Motor neuron (in vitro differentiated cells): ENCODE results near the gene PAQR7. TPM values are rescaled to one million over a fixed set of nuclear protein-coding genes. Genes with fewer than 3 reads are reported as not detected.

ENCODE experiments used
- ATAC-seq, 8 experiments: fragments of 200-7000 bp; cut with Tn5 transposase; replicated peaks in 6 of 8; 2 replicates each; pipeline ENCODE4 v1.8.0; 2021; ENCODE audit warnings: mild to moderate bottlenecking in 8 of 8, moderate library complexity in 8 of 8
- H3K27ac ChIP-seq, 2 donors: fragments of 250-450 bp; sonication (Bioruptor Pico); 2 replicates each; pipeline ENCODE4 v1.9.0; 2021; ENCODE audit warnings: antibody characterized with exemption in 2 of 2, mild to moderate bottlenecking in 2 of 2, moderate library complexity in 1 of 2
- H3K4me1 ChIP-seq, 2 donors: fragments of 250-450 bp; sonication (Bioruptor Pico); replicated peaks in 1 of 2; 2 replicates each; pipeline ENCODE4 v1.6.1; 2021; ENCODE audit warnings: antibody characterized with exemption in 2 of 2, mild to moderate bottlenecking in 2 of 2, moderate library complexity in 1 of 2
- H3K4me3 ChIP-seq, 5 donors: fragments of 250-450 bp; sonication (Bioruptor Pico); 2 replicates each; pipeline ENCODE4 v1.9.0; 2021; ENCODE audit warnings: antibody characterized with exemption in 5 of 5, mild to moderate bottlenecking in 5 of 5, moderate library complexity in 4 of 5
- WGBS, 10 experiments: fragments of 450-650 bp; shearing (Covaris generic); methylation state at CpG; one replicate each; pipeline ENCODE4 v1.0.0; 2022; 5-methylcytosine and 5-hydroxymethylcytosine counted together
- in situ Hi-C, 9 experiments: fragments of 400-800 bp; cut with MboI; loops; one replicate each; pipeline ENCODE4 v1.15.0; 2021; ENCODE audit warnings: low sequenced_read_pairs in 9 of 9, low pct_unique_long_range_greater_than_20kb in 2 of 9; ENCODE audit not compliant: unreplicated experiment in 9 of 9
- total RNA-seq, 8 experiments: library from RNA; unstranded; fragments of 300-600 nt; gene quantifications; 2 replicates each; pipeline versions ENCODE4 v1.2.3 to v1.2.4, GENCODE V29; 2022

PAQR7 gene
- total RNA-seq, 8 experiments from 2014 or later: 8.9 to 14.5 (median 12.2) TPM

DNA sequence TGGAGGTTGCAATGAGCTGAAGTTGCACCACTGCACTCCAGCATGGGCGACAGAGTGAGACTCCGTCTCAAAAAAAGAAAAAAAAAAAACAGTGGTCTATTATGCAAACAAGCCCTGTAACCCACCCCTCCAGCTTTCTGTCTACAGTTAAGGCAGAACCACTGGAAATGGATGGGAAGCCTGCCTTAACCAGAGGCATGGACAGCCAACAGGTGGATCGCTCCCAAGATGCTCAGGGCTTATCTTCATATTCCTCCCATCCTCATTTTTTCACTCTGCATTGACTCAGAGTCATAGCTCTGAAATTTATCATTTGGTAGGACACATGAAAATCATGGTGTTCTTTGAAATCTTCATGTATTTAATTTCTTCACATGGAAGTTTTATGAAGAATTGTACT lies 47.0 kb downstream of the PAQR7 start:
- Histone ChIP-seq H3K4me1 (no peaks in the 10 kb centered on the region), H3K27ac (no peak overlapping the region), H3K4me3 (no peak overlapping the region)
- in situ Hi-C loops: no loop called here
- 67 to 100% (median 90%) methylated on average over 1 to 2 of the region's 3 CpGs; no CpG with 5 or more reads in 4 of the 10 experiments for WGBS, 10 experiments
- ATAC-seq: no peak

DNA sequence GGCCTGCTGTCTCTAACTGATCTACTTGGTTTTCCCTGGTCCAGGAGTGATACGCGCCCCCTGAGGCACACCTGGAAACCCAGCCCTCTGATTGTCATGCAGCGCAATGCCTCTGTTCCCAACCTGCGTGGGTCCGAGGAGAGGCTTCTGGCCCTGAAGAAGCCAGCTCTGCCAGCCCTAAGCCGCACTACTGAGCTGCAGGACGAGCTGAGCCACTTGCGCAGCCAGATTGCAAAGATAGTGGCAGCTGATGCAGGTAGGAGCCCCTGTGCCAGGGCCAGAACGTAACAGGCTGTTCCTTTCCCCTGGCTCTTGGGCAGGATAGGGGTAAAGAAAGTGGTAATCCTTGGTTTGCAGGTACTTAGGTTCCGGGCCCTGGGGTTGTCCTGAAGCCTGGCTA lies 48.9 kb downstream of the PAQR7 start:
- WGBS, 10 experiments: 94 to 100% (median 100%) methylated on average over 1 to 10 of the region's 10 CpGs; no CpG with 5 or more reads in 5 of the 10 experiments
- H3K4me1 ChIP-seq: peaks cover 2% of the 10 kb centered on the region in 2 donors
- H3K27ac ChIP-seq: no peak overlapping the region
- H3K4me3 ChIP-seq: no peak overlapping the region
- ATAC-seq: no peak
- in situ Hi-C loops: no loop called here

DNA sequence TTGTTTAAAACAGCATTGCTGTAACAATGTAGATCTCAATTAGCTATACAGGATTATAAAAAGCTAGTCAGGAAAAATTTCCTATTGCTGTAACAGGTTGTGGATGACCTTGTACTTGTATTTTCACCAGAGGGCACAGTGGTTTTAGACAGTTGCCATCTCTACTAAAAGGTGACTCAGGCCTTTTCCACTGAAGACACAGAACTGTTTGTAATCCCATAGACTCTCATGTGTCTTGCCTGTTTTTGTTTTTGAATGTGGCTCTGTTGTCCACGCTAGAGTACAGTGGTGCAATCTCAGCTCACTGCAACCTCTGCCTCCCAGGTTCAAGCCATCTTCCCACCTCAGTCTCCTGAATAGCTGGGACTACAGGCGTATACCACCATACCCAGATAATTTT lies 49.9 kb downstream of the PAQR7 start:
- WGBS, 10 experiments: 60 to 100% (median 90%) methylated on average over 1 to 2 of the region's 2 CpGs; no CpG with 5 or more reads in 4 of the 10 experiments
- H3K4me3 ChIP-seq: no peak overlapping the region
- peaks cover 8% of the 10 kb centered on the region in 2 donors for H3K4me1 ChIP-seq
- no peak overlapping the region for H3K27ac ChIP-seq
- in situ Hi-C loops: no loop called here
- ATAC-seq: no peak

DNA sequence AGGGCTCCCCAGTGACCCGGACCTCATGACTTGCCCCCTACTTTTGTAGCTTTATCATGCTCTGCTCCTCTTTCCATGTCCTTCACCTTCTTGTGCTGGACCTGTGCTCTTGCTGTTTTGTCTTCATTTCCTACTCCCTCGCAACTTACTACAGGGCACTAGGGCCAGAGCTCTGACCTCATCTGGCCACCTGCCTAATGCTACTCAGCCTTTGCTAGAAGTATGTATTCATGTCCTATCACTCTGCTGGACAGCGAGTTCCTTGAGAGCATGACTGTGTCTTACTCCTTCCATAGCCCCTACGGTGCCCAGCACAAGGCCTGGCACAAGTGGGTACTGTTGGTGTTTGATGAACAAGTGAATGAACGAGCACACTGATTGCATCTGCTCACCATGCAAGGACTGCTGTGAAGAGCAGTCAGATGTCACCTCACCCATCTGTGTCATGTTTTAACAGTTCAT lies 53.8 kb downstream of the PAQR7 start:
- 54 to 89% (median 78%) methylated on average over 1 to 5 of the region's 5 CpGs; no CpG with 5 or more reads in 2 of the 10 experiments for WGBS, 10 experiments
- no peak overlapping the region for H3K27ac ChIP-seq
- H3K4me1 ChIP-seq: peaks cover 14 to 16% of the 10 kb centered on the region in 2 donors
- peak overlapping the region in 2 of 5 donors; percentile 62 to 64 for H3K4me3 ChIP-seq
- in situ Hi-C loops: loop anchor here in 4 of 9 experiments (25.0 kb wide), 2 partner anchors 209 to 584 kb away; partner anchors contain the start of genes MAN1C1 (in 2 of the 4), RSRP1 (in 2 of the 4) and SYF2 (in 2 of the 4)
- no peak for ATAC-seq

DNA sequence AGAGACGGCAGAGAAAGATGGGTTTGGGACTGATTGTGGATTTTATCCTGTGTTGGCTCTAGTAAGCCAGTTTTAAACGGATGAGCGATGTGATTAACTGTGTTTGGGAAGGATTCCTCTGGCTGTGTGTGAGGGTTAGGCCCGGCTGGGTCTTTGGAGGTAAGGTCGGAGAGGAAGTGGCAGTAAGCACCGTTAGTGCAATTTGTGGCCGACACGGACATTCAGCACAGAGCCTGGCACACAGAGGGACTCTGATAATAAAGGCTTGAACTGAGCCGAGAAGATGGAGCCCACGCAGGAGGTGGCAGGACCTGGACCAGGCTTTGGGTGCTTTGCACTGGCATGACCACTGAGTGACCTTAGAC lies 54.4 kb downstream of the PAQR7 start:
- H3K4me1 ChIP-seq: peaks cover 14 to 16% of the 10 kb centered on the region in 2 donors
- peak overlapping the region; percentile 85 to 90 for H3K27ac ChIP-seq
- in situ Hi-C loops: loop anchor here in 4 of 9 experiments (25.0 kb wide), 2 partner anchors 209 to 584 kb away; partner anchors contain the start of genes MAN1C1 (in 2 of the 4), RSRP1 (in 2 of the 4) and SYF2 (in 2 of the 4)
- peak overlapping the region; percentile 62 to 99 (median 64) for H3K4me3 ChIP-seq
- ATAC-seq: no peak
- 11 to 61% (median 22%) methylated on average over 1 to 10 of the region's 10 CpGs; no CpG with 5 or more reads in 2 of the 10 experiments for WGBS, 10 experiments

DNA sequence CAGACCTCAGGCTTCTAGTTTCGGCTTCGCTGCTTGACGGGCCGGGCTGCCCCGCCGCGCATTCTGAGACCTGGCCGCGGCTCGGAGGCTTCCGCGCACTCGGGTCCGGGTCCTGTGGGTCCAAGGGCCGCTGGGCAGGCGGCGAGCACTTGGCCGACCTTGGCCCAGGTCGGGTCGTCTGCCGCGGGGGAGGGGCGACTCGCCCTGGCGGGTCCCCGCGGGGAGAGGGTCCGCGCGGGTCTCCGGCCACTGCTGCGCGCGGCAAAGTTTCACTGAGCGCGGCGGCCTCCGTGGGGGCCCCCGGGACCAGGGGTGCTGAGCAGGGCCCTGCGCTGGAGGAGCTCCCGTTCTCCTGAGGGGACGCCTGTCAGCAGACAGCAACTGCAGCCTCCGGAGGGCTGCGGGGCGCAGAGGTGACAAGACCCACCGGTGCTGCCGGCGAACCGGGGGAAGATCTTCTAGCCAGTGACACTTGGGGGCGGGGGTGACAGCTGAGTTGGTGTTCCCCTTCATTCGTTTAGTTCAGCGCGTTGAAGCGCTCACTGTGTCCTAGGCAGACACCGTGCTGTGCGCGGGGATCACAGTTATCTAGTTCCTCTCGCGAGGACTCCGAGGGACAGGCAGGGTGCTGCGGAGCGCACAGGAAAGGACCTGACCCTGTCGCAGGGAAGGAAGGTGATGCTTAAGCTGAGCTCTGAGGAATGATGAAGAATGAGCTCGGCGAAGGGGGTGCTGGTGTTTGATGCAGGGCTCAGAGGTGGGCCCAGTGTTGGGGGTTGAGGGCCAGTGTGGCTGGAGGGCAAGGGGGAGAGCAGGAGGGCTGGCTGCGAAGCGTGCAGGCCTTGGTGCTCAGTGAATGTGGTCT lies 55.0 kb downstream of the PAQR7 start:
- ATAC-seq: peak; percentile 51 to 64 (median 58)
- peak overlapping the region; percentile 62 to 99 (median 64) for H3K4me3 ChIP-seq
- peaks cover 14 to 16% of the 10 kb centered on the region in 2 donors for H3K4me1 ChIP-seq
- WGBS, 10 experiments: 0 to 20% (median 1%) methylated on average over 1 to 38 of the region's 67 CpGs; no CpG with 5 or more reads in 3 of the 10 experiments
- in situ Hi-C loops: loop anchor here in 4 of 9 experiments (25.0 kb wide), 2 partner anchors 208 to 583 kb away; partner anchors contain the start of genes MAN1C1 (in 2 of the 4), RSRP1 (in 2 of the 4) and SYF2 (in 2 of the 4)
- peak overlapping the region; percentile 85 to 90 for H3K27ac ChIP-seq

DNA sequence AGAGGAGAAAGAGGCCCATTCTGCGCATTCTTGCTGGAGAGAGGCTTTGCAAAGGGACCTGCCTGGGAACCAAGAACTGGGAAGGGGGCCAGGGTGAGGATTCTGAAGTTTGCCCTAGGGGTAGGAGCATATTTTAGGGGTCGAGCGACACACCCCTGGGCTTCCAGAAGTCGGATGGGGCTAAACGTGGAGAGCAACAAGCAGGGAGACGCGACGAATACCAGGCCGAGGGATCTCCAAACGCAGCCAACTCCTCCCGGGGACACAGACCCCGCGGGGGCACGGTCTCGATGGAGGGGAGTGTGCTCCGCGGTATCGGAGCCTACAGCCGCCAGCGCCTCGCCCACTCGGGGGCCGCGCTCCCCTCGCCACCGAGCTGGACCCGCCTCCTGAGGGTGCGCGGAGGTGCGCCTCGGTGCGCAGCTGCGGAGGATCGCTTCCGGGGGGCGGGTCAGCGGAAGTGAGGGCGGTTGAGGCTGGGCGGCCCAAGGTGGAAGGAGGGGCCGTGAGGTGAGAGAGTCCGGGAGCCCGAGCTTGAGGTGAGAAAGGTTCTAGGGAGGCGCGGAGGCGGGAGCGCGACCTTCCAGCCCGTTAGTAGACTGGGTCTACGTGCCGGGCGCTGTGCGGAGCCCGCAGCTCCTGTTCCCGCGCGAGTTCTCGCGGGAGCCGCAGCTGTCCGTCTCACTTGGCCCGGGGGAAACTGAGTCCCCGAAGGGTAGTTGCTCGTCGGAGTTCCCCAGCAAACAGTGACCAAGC lies 55.8 kb downstream of the PAQR7 start, which contains the start of gene MTFR1L:
Gene MTFR1L, plus strand, starts transcription at position 464 of the 756 bp plus-strand sequence. CDS start 3,151 bp downstream, outside the sequence.
- Histone ChIP-seq H3K4me3 (peak within 1 kb of the TSS; percentile 62 to 99 (median 64)), H3K4me1 (peaks cover 14 to 16% of the 10 kb centered on the region in 2 donors), H3K27ac (peak within 1 kb of the TSS; percentile 85 to 90)
- WGBS, 10 experiments: 0 to 13% (median 1%) methylated on average over 1 to 15 of the region's 64 CpGs; no CpG with 5 or more reads in 3 of the 10 experiments
- in situ Hi-C loops: loop anchor here in 4 of 9 experiments (25.0 kb wide), 2 partner anchors 207 to 582 kb away; partner anchors contain the start of genes MAN1C1 (in 2 of the 4), RSRP1 (in 2 of the 4) and SYF2 (in 2 of the 4)
- peak; percentile 73 to 93 (median 89) for ATAC-seq

DNA sequence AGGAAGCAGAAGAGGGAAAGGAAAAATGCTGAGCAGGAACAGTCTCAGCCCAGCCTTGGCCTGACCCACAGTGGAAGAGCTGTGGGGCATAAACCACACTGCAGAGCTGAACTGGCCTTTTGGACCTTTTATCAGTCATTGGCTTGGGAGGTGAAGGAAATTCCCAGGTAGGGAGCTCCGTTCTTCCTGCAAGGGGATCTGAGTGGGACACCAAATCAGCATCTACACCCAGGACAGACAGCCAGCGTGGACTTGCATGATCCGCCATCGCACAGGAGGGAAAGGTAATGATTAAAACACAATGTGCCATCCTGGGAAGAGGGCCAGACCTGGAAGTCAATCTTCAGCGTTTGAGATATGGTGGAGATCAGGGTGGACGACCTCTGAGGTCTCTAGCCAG lies 56.9 kb downstream of the PAQR7 start:
- Histone ChIP-seq H3K4me3 (peak overlapping the region; percentile 62 to 99 (median 64)), H3K27ac (peak overlapping the region in 1 of 2 donors; percentile 90), H3K4me1 (peaks cover 14 to 16% of the 10 kb centered on the region in 2 donors)
- WGBS, 10 experiments: 0 to 88% (median 80%) methylated on average over 1 to 6 of the region's 6 CpGs; no CpG with 5 or more reads in 2 of the 10 experiments
- no peak for ATAC-seq
- in situ Hi-C loops: loop anchor here in 4 of 9 experiments (25.0 kb wide), 2 partner anchors 206 to 581 kb away; partner anchors contain the start of genes MAN1C1 (in 2 of the 4), RSRP1 (in 2 of the 4) and SYF2 (in 2 of the 4)

DNA sequence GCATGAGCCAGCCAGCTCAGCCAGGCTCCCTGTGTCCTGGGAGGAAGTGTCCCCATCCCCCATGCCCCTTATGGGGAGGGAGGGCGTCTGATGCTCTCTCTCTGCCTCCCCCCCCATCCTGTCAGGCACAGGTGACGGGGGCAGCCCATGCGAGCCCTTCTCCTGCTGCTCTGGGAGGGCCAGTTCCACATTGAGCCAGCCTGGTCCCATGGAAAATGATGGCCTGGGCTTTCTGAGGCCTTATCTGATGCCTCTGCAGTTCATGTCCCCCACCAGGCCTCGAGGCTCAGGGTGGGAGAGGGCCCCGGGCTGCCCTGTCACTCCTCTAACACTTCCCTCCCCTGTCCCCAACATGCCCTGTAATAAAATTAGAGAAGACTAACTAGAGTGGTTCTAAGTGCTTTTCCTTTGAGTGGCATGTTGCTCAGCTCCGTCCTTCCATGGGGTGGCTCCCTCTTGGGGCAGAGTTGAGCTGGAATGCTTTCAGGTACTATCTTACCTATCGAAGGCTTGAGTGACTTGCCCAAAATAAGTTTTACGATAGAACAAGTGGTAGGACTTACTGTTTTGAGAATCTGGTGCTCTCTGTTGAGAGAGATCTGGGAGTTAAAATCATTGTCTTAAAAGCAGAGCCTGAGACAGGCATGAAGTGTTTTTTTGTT lies 57.5 kb downstream of the PAQR7 start:
- WGBS, 10 experiments: 52 to 80% (median 61%) methylated on average over 1 to 7 of the region's 8 CpGs; no CpG with 5 or more reads in 4 of the 10 experiments
- in situ Hi-C loops: loop anchor here in 4 of 9 experiments (25.0 kb wide), 2 partner anchors 206 to 581 kb away; partner anchors contain the start of genes MAN1C1 (in 2 of the 4), RSRP1 (in 2 of the 4) and SYF2 (in 2 of the 4)
- no peak overlapping the region for H3K4me3 ChIP-seq
- ATAC-seq: no peak
- H3K4me1 ChIP-seq: peaks cover 14 to 16% of the 10 kb centered on the region in 2 donors
- no peak overlapping the region for H3K27ac ChIP-seq

DNA sequence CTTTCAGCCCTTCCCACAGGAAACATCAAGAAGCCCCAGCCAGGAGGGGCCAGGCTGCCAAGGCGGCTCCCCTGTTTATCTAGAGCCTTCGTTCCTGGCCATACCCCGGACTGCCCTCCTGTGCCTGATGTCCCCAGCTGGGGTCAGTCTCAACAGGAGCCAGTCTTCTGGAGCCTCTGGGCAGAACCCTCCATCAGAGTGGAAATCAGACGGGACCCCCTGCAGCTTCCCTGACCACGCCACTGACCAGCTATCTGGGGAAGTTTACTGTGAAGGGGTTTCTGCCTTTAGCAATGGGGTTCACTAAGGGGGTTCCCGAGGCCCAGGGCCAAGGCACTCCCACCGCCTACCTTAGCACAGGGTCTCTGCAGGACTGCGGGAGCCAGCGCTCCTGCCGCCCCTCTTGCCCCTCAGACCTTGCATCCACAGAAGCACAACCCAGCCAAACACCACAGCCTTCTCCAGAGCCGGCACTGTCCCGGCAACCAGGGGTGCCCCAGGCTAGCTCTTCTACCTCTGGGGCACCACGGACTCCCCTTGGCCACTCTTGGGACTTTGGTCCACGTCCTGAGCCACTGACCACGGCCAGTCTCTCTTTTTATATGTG lies 59.3 kb downstream of the PAQR7 start:
- in situ Hi-C loops: loop anchor here in 4 of 9 experiments (25.0 kb wide), 2 partner anchors 204 to 579 kb away; partner anchors contain the start of genes MAN1C1 (in 2 of the 4), RSRP1 (in 2 of the 4) and SYF2 (in 2 of the 4)
- ATAC-seq: no peak
- Histone ChIP-seq H3K4me1 (peaks cover 8 to 10% of the 10 kb centered on the region in 2 donors), H3K27ac (no peak overlapping the region), H3K4me3 (no peak overlapping the region)
- 40 to 97% (median 85%) methylated on average over 1 to 14 of the region's 15 CpGs; no CpG with 5 or more reads in 3 of the 10 experiments for WGBS, 10 experiments
